Loucy (cell line): ENCODE results near the gene SRGAP2C.
"Not testable (repeated sequence)": the region's sequence is repeated elsewhere in the genome, so short reads cannot be mapped to it uniquely, and the experiment has no call there.

Experiments used
- EZH2phosphoT487 ChIP-seq: fragments of 200-600 bp; IDR thresholded peaks from 2 replicates; pipeline ENCODE4 v1.6.1; 2018; ENCODE audit warnings: antibody characterized with exemption, mild to moderate bottlenecking, moderate library complexity, borderline replicate concordance
- TF ChIP-seq, protein P1 (sequence below): fragments of 200-600 bp; sonication (generic); conservative IDR thresholded peaks from 2 replicates; pipeline ENCODE4 v1.5.1; 2014; ENCODE audit warnings: mild to moderate bottlenecking, antibody characterized with exemption, low read length

DNA sequence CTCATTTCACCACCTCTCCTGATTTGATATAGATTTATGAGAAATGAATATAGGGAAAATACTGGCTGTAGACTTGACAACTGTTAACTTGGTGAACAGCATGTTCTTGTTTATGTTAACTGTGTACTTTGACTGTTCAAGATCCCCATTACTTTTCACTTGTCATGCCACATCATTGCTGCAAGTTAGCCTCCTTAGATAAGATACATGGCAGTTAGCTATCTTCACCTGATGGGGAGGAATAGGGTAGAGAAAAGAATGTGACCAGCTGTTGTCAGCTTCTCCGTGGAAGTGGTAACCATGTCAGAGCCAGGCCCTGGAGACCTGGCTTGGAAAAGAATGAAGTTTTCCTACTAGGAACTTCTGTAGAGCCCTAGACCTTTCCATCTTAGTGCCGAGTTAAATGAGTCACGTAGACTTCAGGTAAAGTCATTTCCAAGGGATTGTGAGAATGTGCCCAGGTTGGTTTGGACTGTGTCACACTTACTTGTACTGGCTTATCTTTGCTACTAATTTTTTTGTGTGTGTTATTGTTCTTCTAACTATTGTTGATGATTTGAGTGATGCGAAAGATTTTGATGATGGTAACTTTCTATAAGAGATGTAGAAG, 41.6 kb downstream of the SRGAP2C start:
- TF ChIP-seq, protein P1, sequence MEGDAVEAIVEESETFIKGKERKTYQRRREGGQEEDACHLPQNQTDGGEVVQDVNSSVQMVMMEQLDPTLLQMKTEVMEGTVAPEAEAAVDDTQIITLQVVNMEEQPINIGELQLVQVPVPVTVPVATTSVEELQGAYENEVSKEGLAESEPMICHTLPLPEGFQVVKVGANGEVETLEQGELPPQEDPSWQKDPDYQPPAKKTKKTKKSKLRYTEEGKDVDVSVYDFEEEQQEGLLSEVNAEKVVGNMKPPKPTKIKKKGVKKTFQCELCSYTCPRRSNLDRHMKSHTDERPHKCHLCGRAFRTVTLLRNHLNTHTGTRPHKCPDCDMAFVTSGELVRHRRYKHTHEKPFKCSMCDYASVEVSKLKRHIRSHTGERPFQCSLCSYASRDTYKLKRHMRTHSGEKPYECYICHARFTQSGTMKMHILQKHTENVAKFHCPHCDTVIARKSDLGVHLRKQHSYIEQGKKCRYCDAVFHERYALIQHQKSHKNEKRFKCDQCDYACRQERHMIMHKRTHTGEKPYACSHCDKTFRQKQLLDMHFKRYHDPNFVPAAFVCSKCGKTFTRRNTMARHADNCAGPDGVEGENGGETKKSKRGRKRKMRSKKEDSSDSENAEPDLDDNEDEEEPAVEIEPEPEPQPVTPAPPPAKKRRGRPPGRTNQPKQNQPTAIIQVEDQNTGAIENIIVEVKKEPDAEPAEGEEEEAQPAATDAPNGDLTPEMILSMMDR = not testable (repeated sequence)
- TF ChIP-seq EZH2phosphoT487 = not testable (repeated sequence)
